HG03439 (cell line): ENCODE measurements around the gene SNX1.
A peak's percentile ranks its signal among the peaks of the same experiment; 100 is the strongest.
"Not testable (repeated sequence)": the region's sequence is repeated elsewhere in the genome, so short reads cannot be mapped to it uniquely, and the experiment has no call there.

Source experiments
- ATAC-seq: cut with Tn5 transposase; IDR thresholded peaks from one replicate; pipeline ENCODE4 v1.9.1; 2021; ENCODE audit warnings: mild to moderate bottlenecking, moderate library complexity; ENCODE audit not compliant: unreplicated experiment

Gene SNX1, protein sequence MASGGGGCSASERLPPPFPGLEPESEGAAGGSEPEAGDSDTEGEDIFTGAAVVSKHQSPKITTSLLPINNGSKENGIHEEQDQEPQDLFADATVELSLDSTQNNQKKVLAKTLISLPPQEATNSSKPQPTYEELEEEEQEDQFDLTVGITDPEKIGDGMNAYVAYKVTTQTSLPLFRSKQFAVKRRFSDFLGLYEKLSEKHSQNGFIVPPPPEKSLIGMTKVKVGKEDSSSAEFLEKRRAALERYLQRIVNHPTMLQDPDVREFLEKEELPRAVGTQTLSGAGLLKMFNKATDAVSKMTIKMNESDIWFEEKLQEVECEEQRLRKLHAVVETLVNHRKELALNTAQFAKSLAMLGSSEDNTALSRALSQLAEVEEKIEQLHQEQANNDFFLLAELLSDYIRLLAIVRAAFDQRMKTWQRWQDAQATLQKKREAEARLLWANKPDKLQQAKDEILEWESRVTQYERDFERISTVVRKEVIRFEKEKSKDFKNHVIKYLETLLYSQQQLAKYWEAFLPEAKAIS

DNA sequence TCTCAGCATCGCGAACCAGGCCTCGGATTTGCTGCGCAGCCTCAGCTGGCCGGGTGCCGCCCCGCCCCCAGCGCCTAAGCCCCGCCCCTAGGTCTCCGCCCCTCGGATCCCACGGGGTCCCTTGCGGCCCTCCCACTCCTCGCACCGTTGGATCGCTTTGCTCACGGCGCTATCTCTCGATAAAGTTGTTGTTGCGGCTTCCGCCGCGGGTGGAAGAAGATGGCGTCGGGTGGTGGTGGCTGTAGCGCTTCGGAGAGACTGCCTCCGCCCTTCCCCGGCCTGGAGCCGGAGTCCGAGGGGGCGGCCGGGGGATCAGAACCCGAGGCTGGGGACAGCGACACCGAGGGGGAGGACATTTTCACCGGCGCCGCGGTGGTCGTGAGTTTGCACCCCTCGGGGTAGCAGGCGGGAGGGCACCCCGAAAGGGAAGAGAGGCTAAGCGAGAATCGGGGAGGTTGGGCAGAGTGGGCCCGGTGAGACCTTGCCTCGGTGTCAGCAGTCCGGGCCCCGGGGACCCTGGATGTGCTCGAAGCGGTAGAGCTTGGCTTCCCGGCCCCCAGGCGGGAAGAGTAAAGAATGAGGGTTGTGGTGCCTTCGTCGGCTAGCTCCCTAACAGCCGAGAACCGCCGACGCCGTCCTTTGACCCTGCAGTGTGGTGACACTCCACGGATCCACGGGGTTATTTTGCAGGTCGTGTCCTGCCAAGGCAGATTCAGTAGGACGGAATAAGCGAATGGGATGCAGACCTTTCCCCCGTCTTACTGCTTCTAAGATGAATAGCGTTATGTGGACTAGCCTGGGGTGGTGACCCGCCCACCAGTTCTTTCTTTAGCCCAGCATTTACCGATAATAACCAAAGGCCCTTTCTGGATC, at the start of gene SNX1:
SNX1 (plus strand) TSS at position 188 of the 873 bp plus-strand sequence; CDS start at position 220, 32 bp downstream.
- ATAC-seq, result peak; percentile 48

DNA sequence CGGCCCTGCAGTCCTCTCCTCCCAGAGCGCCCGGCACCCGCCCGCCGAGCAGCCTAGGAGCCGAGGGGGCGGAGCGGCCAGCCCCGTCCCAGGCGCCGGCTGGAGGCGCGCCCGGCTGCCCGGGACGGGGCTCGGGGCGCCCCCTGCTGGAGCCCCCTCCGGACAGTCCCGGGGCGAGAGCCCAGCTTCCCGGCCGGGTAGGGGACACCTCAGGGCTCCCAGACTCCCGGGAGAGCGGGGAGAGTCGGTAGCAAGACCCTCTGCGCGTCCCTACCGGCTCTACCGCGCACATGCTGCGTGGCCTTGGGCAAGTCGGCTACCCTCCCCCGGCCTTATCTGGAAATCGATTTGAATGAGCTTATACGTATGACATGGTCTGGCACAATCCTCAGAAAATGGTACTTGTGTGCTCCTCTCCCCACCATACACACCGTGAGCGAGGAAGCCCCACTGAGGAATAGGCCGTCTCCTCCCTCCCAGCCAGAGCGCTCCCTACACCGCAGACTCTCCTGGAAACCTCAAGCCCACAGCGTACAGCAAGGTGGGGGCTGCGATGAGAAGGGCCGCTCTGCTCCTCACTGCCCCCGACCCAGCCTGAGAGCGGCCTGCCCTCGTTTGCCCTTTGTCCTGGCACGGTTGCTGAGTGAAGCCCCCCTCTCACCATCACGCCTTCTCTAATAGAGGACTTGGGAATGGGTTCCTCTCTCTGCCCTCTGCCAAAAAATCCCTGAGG, 49.2 kb upstream of the SNX1 start, which contains the start of gene DAPK2:
DAPK2 (minus strand) TSS at position 65 of the 733 bp plus-strand sequence. CDS start 6,224 bp downstream, outside the sequence.
- no peak for ATAC-seq

DNA sequence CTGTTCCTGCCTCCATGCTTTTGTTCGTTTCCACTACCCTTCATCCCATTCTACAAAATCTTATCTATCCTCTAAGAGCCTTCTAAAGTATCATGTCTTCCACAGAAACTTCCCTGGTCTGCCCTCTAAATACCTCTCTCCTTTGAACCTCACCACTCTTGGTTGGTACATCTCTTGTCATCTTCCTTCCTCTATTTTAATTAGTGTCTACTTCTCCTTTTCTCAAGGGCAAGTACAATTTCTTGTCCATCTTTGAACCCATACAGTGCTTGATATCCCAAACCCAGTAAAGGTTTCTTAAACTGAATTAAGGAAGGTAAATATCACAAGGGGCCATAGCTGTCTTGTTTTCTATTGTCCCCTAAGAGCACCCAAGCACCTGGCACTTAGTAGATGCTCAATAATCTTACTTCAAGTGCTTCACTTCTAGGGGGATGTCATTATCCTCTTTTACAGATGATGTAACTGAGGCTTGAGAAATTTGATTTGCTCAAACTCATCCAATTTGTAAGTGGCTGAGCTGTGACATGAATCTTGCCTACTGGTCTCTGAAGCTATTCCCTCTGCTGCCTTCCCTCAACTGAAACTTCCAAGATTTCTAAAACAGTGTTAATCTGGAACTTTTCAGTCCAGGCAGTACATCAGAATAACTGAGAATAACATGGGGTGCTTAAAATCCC, 46.9 kb upstream of the SNX1 start:
- ATAC-seq, result no peak

DNA sequence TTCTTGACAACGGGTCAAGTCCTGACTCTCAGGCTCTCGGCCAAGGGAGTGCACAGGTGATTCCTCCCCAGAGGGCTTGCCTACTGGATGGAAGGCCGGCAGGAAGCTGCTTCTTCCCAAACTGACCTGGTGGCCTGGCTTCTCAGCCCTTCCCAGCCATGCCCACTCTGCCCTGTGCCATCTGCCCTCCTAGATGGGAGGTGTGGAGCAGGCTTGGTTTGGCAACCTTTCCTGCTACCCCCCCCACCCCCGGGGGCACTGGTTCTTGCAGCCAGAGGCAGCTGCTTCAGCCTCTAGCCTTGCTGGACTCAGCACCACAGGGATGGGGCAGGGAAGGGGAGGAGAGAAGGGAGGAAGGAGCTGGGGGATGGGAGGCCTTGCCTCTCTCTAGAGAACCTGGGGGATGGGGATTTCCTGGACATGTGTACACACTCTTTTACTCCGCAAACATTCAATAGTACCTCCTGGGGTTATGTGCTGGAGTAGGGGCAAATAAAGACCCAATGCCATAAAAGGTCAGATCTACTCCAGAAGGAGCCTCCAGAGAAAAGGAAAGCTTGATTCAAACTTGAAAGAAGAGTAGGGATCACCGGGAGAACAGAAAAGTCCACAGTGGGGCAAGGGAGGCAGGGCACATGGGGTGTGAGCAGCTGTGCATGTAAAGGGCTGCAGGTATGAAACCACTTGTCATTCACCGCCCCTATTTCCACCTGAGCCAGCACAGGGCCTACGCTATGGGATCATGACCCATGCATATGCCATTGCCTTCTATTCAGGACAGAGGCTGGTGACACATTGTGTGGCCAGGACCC, 45.3 kb upstream of the SNX1 start:
- no peak for ATAC-seq

DNA sequence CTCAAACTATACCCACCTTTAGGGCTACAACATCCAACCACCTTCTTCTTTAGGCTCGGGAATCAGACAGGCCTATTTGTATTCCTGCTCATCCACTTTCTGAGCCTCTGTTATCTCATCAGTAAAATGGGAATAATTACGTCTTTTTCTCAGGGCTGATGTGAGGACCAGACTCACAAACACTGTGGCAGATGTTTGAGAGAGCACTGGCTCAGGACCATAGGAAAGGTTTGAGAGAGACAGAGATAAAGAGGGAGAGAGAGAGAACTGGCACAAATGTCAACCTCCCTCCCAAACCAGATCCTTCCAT, 44.7 kb upstream of the SNX1 start:
- ATAC-seq, result no peak

DNA sequence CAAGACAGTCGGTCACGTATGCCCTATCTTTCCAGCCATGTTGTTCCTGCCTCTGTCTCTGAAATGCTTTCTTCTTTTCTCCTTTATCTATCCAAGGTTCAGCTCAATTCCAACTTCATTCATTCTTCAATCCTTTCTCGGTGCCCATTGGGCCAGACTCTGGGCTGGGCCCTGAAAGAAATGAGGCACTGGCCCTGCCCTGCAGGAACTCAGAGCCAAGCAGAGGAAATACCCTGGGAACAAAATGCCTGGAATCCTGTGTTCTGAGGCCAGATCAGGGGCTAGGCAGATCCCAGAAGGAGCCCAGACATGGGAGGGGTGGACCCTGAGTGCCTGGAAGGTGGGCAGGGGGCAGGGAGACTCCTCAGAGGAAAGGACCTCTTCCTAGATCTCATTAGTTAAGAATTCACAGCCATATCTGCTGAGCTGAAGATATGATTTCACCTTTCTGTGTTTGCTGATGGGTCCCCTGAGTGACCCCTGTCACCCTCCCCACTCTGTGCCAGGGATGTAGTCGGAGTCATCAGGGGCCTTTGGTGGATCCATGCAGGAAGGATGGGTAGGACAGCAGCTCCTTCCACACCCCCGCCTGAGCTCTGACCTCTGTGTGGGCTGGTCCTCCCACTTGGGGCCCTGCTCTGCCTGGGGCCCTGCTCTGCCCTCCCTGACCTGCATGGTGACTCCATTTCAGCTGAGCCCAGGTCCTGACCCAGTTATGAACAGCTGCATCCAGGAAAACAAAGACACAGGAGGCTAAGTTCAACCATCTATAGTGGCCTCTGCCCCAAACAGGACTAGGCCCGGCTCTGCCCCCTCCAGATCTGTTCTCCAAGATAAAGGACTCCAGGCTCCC, 44.1 kb upstream of the SNX1 start:
- no peak for ATAC-seq

DNA sequence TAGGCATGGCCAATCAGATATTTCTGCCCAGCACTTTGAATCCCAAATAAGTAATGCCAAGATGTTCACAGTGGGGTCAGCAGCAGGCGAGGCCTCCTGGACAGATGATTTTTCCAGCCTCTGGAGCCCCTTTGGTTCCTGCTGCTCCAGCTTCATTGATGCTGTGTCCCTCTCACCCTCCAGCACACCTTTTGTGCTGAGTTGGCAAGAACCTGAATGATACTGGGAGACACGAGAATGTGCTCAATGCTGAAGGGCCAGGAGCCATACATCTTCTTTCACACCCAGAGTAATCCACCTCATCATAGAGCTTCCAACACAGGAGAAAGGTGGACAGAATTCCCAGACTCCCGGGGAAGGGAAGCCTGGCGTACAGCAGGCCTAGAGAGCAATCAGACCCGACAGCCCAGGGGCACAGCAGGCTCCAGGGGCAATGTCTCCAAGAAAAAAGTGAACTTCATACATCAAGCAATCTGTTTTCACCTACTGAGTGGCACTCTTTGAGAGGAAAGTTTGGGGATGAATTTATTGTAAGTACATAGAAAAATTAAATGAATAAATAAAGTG, 42.8 kb upstream of the SNX1 start:
- ATAC-seq, result no peak

DNA sequence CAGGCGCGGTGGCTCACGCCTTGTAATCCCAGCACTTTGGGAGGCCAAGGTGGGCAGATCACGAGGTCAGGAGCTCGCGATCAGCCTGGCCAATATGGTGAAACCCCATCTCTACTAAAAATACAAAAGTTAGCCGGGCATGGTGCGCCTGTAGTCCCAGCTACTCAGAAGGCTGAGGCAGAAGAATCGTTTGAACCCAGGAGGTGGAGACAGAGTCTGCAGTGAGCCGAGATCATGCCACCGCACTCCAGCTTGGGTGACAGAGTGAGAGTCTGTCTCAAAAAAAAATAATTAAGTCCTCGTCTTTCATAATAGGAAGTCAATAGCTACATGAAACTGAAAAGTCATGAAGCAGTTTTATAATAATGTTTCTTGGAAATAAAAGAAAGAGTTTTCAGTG, 42.1 kb upstream of the SNX1 start:
- not testable (repeated sequence) for ATAC-seq

DNA sequence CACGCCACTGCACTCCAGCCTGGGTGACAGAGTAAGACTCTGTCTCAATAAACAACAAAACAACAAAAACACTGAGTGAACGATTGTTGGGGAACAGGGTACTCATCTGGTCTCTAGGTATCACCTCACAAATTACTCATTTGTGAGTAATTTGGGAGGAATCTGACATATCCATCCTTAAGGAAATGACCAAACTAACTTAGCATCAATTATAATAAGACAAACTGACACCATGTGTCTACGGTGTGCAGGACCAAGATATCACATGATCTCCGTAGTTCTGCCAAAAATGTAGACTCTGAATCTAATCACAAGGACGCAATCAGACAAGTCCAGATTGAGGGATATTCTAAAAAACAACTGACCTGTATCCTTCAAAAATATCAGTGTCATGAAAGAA, 37.5 kb upstream of the SNX1 start:
- ATAC-seq, result no peak

DNA sequence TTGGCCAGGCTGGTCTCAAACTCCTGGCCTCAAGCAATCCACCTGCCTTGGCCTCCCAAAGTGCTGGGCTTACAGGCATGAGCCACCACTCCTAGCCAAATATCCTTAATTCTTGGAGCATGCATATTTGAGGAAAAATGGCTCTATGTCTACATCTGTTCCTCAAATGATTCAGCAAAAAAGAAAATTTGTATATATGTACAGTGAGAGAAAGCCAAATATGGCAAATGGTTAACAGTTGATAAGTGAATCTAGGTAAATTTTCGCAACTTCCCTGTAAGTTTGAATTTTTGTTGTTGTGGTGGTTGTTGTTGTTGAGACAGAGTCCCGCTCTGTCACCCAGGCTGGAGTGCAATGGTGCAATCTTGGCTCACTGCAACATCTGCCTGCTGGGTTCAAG, 36.7 kb upstream of the SNX1 start:
- not testable (repeated sequence) for ATAC-seq

DNA sequence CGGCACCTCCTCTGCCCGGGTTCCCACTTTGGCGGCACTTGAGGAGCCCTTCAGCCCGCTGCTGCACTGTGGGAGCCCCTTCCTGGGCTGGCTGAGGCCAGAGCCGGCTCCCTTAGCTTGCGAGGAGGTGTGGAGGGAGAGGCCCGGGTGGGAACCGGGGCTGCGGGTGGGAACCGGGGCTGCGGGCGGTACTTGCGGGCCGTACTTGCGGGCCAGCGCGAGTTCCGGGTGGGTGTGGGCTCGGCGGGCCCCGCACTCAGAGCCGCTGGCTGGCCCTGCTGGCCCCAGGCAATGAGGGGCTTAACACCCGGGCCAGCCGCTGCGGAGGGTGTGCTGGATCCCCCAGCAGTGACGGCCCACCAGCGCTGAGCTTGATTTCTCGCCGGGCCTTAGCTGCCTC, 35.1 kb upstream of the SNX1 start:
- ATAC-seq, result no peak

DNA sequence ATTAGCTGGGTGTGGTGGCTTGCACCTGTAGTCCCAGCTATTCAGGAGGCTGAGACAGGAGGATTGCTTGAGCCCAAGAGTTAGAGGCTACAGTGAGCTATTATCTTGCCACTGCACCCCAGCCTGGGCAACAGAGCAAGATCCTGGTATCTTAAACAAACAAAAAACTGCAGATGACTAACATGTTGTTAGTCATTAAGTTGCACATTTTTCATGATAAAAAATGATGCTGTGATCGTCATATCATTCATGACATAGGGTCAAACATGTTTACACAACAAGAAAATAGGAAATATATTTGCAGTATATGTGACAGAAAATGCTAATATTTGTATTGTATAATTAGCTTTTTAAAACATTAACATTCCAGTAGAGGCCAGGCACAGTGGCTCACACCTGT, 29.3 kb upstream of the SNX1 start:
- no peak for ATAC-seq

DNA sequence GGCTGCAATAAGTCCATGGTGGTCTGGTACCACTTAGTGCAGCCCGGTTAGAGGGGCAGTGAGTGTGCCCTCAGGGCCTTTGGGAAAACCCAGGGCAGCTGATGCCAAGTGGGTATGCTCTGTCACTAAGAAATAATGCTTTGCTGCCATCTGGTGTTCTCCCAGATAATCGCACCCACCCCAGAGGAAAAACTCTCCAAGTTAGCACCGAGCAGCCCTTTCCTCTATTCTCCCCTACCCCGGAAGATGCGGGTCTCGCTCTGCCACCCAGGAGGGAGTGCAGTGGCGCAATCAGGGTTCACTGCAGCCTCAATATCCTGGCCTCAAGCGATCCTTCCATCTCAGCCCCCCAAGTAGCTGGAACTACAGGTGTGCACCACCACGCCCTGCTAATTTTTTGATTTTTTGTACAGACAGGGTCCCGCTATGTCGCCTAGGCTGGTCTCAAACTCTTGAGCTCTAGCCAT, 28.2 kb upstream of the SNX1 start:
- no peak for ATAC-seq

DNA sequence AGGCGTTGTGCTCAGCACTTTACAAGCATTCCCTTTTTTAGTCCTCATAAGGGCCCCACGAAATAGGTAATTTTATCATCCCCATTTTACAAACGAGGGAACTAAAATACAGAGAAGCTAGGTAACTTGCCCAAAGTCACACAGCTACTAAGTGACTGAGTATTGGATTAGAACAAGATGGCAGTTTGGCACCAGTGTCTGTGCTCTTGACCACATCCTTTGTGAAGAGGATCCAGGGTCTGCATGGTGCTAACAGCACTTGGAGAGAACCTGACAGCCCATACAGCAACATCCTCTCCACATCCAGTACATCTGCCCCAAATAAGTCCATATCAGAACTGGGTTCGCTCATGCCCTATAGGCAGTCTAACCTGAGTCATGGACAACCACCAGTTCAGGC, 27.6 kb upstream of the SNX1 start:
- no peak for ATAC-seq

DNA sequence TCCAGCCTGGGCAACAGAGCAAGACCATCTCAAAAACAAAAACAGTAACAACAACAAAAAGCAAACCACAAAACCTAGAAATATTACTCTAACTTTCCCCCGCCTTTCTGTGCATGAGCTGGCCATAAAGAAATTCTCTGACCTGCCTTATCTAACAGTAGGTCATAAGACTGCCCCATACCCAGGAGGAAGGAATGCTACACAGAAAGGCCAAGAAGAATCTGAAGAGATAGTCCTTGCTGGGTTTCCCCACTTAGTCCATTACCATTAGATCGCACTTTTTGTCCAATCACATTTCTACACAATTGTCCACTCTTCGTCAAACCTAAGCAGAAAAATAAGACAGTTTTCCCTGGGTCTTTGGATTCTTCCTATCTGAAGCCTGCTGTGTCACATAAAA, 25.7 kb upstream of the SNX1 start:
- no peak for ATAC-seq

DNA sequence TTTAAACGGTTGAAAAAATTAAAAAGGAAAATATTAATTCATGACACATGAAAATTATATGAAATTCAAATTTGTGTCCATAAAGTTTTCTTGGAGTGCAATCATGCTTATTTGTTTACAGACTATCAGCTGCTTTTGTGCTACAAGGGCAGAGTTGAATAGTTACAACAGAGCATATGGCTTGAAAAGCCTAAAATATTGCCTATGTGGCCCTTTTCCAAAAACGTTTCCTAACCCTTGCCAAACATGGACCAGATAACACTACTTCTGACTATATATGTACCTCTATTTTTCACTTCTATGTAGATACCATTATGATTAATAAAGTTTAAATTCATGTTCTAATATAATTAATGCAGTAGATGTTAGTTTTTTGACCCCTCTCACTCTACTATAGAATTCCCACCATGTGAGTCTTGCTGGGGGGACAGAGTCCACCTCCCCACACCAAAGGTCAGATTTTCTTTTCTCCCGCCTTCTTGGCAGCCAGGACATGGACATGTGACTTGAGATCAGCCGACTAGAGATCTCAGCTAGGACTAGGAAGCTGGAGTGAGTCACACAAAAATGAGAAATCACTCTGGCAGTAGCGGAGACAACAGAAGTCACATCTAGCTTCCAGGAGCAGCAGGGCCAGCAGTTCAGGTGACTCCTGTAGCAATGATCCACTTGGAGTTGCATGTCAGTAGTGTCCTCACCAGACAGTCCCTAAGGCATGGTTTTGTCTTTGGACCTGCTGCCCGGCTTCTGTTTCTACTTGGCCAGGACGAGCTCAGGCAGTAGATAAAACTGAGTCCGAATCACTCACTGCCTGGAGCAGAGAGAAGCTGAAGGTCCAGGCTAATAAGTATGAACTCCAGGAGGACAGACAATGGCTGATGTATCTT, 24.6 kb upstream of the SNX1 start:
- ATAC-seq, result no peak
